Stimulated activated CD8-positive, alpha-beta memory T cell treated with anti-CD3 and anti-CD28 coated beads, Interleukin-15, amount 100 ng/mL, for 48 hours (primary cell): ENCODE data around the gene SELENOW.

Experiments
- DNase-seq, 2 donors: peaks; one replicate each; pipeline ENCODE4 v3.0.0-alpha.2; 2020; ENCODE audit warnings: low read depth in 2 of 2

Gene SELENOW

GRCh38 chr19:47820410-47820809 lies 41.9 kb downstream of the SELENOW start:
- no peak for DNase-seq

- DNase-seq = no peak
Measured at GRCh38 chr19:47821460-47822020, 43.0 kb downstream of the SELENOW start, which contains the start of gene CRX. Gene CRX, plus strand, starts transcription at chr19:47821937. Its CDS starts 12,507 bp downstream, at chr19:47834444.

GRCh38 chr19:47824396-47824795 lies 45.9 kb downstream of the SELENOW start:
- DNase-seq = no peak

- DNase-seq = no peak
Measured at GRCh38 chr19:47826800-47827199, 48.3 kb downstream of the SELENOW start.

GRCh38 chr19:47832723-47833122 lies 54.2 kb downstream of the SELENOW start:
- no peak for DNase-seq
